PC-9 (cell line): ENCODE data around the gene CBX5.
"Not testable (repeated sequence)": the region's sequence is repeated elsewhere in the genome, so short reads cannot be mapped to it uniquely, and the experiment has no call there.

Experiments used
- CTCF ChIP-seq: fragments of 200-600 bp; sonication (generic); conservative IDR thresholded peaks from 2 replicates; pipeline ENCODE4 v1.6.1; 2017; ENCODE audit warnings: mixed run types, antibody characterized with exemption, mild to moderate bottlenecking, moderate library complexity
- EZH2 ChIP-seq: fragments of 200-600 bp; sonication (generic); IDR thresholded peaks from 2 replicates; pipeline ENCODE4 v1.8.0; 2017; ENCODE audit warnings: antibody characterized with exemption, low read depth

GRCh38 chr12:54325442-54326109 is 45.7 kb upstream of the CBX5 start:
- not testable (repeated sequence) for TF ChIP-seq CTCF, EZH2
